ENCODE results near the gene PM20D1. TPM values are rescaled to one million over a fixed set of nuclear protein-coding genes. Genes with fewer than 3 reads are reported as not detected.
"Not testable (repeated sequence)": the region's sequence is repeated elsewhere in the genome, so short reads cannot be mapped to it uniquely, and the experiment has no call there.

Gene PM20D1, protein sequence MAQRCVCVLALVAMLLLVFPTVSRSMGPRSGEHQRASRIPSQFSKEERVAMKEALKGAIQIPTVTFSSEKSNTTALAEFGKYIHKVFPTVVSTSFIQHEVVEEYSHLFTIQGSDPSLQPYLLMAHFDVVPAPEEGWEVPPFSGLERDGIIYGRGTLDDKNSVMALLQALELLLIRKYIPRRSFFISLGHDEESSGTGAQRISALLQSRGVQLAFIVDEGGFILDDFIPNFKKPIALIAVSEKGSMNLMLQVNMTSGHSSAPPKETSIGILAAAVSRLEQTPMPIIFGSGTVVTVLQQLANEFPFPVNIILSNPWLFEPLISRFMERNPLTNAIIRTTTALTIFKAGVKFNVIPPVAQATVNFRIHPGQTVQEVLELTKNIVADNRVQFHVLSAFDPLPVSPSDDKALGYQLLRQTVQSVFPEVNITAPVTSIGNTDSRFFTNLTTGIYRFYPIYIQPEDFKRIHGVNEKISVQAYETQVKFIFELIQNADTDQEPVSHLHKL
- 0.09 TPM for total RNA-seq
- under 1 TPM in 5 of 8 donors, not detected in 3; 0.06 to 0.16 (median 0.09) TPM for polyA plus RNA-seq (ENCODE audit: insufficient read depth in 1 of 8, insufficient read length in 8 of 8, low replicate concordance in 1 of 8)
- long read RNA-seq, donor 1 = 0 reads
- long read RNA-seq, donor 2 = 0 reads
- long read RNA-seq, donor 3 = 0 reads
- long read RNA-seq, donor 4 = 0 reads
- long read RNA-seq, donor 5 = 0 reads
- long read RNA-seq, donor 6 = 0 reads
- long read RNA-seq, donor 7 = 0 reads
- long read RNA-seq, donor 8 = 0 reads
- long read RNA-seq, donor 9 = 0 reads
- long read RNA-seq, donor 10 = 0 reads
- long read RNA-seq, donor 11 = 0 reads

DNA sequence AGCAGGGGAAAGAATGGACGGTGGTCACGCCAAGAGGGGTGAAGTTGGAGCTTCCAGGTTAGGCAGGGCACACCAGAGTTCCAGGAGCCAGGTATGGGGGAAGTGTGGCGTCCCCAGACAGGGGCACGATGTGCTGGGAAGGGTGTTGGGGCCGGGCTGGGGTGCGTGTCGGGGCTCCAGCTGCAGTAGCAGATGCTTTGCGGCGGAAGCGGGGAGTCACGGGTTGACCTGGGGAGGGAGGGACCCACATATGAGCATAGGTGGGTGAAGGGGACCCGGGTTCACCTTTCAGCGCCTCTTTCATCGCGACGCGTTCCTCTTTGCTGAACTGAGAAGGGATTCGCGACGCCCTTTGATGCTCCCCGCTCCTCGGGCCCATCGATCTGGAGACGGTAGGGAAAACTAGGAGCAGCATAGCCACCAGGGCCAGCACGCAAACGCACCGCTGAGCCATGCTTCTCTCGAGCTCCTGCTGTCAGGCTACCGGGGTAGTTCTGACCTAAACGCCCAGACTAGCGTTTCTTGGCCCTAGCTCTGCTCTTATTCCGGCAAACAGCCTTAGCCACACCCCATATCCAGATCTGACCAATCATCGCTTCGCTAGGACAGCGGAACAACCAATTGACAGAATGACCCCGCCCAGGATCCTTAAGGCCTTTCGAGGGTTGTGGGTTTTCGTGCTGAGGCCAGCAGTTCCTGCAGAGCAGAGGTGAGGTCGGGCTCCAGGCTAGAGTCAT, at the start of gene PM20D1:
Gene PM20D1, minus strand, starts transcription at position 514 of the 737 bp plus-strand sequence. Its CDS starts 60 bp downstream, at position 454.
- Histone ChIP-seq H3K27me3 (ENCODE audit: control insufficient read depth, insufficient read depth, low read length) (peaks cover 12% of the 10 kb centered on the region), H3K4me1 (ENCODE audit: control insufficient read depth, insufficient read depth, low read length) (peaks cover 5% of the 10 kb centered on the region), H3K4me3 (ENCODE audit: low read length) (peak within 1 kb of the TSS; percentile 36), H3K27ac (ENCODE audit: low read length) (no peak within 1 kb of the TSS), H3K36me3 (ENCODE audit: control insufficient read depth, insufficient read depth, low read length) (no peaks in the 10 kb centered on the region), H3K9me3 (replicated peaks; ENCODE audit: control insufficient read depth, low read depth, low read length) (peaks cover 5% of the 10 kb centered on the region)
- DNase-seq = peak; percentile 94
- WGBS (ENCODE audit: insufficient coverage) = 22% methylated on average over 29 of the region's 39 CpGs

DNA sequence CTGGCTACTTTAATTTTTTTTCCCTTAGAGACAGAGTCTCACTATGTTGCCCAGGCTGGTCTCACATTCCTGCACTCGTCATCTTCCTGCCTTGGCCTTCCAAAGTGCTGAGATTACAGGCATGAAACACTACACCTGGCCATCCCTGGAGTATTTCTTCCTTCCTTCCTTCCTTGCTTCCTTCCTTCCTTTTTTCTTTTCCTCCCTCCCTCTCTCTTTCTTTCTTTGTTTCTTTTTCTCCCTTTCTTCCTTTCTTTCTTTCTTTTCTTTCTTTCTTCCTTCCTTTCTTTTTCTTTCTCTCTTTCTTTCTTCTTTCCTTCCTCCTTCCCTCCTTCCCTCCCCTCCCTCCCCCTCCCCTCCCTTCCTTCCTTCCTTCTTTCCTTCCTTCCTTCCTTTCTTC, 46.4 kb upstream of the PM20D1 start:
- WGBS (ENCODE audit: insufficient coverage) = 40% methylated on average over 1 of the region's 1 CpG
- H3K4me1 ChIP-seq (ENCODE audit: control insufficient read depth, insufficient read depth, low read length) = no peaks in the 10 kb centered on the region
- no peak for DNase-seq
- H3K4me3 ChIP-seq (ENCODE audit: low read length) = no peak overlapping the region
- H3K27me3 ChIP-seq (ENCODE audit: control insufficient read depth, insufficient read depth, low read length) = no peaks in the 10 kb centered on the region
- no peaks in the 10 kb centered on the region for H3K36me3 ChIP-seq (ENCODE audit: control insufficient read depth, insufficient read depth, low read length)
- no peaks in the 10 kb centered on the region for H3K9me3 ChIP-seq (replicated peaks; ENCODE audit: control insufficient read depth, low read depth, low read length)
- H3K27ac ChIP-seq (ENCODE audit: low read length) = no peak overlapping the region

DNA sequence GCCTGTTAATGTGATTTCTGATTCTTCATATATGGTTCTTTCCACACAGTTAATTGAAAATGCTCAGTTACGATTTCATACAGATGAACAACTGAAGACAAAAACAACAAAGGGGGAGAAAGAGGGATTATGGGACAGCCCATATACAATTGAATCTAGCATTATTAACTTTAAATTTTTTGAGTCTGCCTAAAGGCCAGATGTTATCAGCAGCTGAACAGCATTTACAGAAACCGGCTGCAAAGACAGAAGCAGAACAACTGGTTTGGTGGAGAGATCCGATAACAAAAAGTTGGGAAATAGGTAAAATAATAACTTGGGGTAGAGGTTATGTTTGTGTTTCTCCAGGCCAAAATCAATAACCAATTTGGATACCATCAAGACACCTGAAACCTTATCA, 44.2 kb upstream of the PM20D1 start:
- not testable (repeated sequence) for H3K27me3 ChIP-seq (ENCODE audit: control insufficient read depth, insufficient read depth, low read length); H3K36me3 ChIP-seq (ENCODE audit: control insufficient read depth, insufficient read depth, low read length); DNase-seq; H3K4me1 ChIP-seq (ENCODE audit: control insufficient read depth, insufficient read depth, low read length); H3K27ac ChIP-seq (ENCODE audit: low read length); H3K9me3 ChIP-seq (replicated peaks; ENCODE audit: control insufficient read depth, low read depth, low read length); H3K4me3 ChIP-seq (ENCODE audit: low read length)
- WGBS (ENCODE audit: insufficient coverage) = no CpG with 5 or more reads among the region's 3 CpGs

DNA sequence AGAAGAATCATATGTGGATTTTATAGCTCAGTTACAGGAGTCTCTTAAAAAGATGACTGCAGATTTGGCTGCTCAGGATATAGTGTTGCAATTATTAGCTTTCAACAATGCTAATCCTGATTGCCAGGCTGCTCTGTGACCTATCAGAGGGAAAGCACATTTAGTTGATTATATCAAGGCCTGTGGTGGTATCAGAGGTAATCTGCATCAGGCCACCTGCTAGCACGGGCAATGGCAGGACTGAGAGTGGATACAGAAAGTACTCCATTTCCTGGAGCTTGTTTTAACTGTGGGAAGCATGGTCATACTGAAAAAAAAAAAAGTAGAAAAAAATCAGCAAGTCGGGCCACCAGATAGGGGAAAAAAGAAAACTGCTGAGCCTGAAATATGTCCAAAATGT, 42.2 kb upstream of the PM20D1 start:
- not testable (repeated sequence) for DNase-seq; H3K36me3 ChIP-seq (ENCODE audit: control insufficient read depth, insufficient read depth, low read length); H3K27me3 ChIP-seq (ENCODE audit: control insufficient read depth, insufficient read depth, low read length); H3K27ac ChIP-seq (ENCODE audit: low read length); H3K4me3 ChIP-seq (ENCODE audit: low read length); H3K9me3 ChIP-seq (replicated peaks; ENCODE audit: control insufficient read depth, low read depth, low read length); H3K4me1 ChIP-seq (ENCODE audit: control insufficient read depth, insufficient read depth, low read length)
- WGBS (ENCODE audit: insufficient coverage) = 37% methylated on average over 2 of the region's 2 CpGs

DNA sequence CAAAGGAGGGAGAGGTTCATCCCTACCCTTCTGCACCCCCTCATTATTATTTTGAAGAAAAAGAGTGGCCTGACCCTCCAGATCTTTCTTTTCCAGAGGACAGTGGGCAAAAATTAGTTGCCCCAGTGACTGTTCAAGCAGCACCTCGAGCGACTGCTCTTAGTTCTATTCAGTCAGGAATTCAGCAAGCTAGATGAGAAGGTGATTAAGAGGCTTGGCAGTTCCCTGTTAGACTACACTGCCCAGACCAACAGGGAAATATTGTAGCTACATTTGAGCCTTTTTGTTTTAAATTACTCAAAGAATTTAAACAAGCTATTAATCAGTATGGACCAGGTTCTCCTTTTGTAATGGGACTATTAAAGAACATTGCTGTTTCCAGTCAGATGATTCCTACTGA, 41.5 kb upstream of the PM20D1 start:
- not testable (repeated sequence) for H3K27me3 ChIP-seq (ENCODE audit: control insufficient read depth, insufficient read depth, low read length); H3K27ac ChIP-seq (ENCODE audit: low read length); DNase-seq; H3K36me3 ChIP-seq (ENCODE audit: control insufficient read depth, insufficient read depth, low read length); H3K4me1 ChIP-seq (ENCODE audit: control insufficient read depth, insufficient read depth, low read length); H3K4me3 ChIP-seq (ENCODE audit: low read length); H3K9me3 ChIP-seq (replicated peaks; ENCODE audit: control insufficient read depth, low read depth, low read length)
- no CpG with 5 or more reads among the region's 2 CpGs for WGBS (ENCODE audit: insufficient coverage)

DNA sequence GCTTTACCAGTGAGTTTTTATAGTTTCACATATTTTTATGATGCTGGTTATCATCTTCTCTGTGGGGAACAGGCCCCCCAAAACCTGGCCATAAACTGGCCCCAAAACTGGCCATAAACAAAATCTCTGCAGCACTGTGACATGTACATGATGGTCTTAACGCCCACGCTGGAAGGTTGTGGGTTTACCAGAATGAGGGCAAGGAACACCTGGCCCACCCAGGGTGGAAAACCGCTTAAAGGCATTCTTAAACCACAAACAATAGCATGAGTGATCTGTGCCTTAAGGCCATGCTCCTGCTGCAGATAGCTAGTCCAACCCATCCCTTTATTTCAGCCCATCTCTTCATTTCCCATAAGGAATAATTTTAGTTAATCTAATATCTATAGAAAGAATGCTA, 40.7 kb upstream of the PM20D1 start:
- 100% methylated on average over 2 of the region's 3 CpGs for WGBS (ENCODE audit: insufficient coverage)
- not testable (repeated sequence) for DNase-seq; H3K27me3 ChIP-seq (ENCODE audit: control insufficient read depth, insufficient read depth, low read length); H3K4me1 ChIP-seq (ENCODE audit: control insufficient read depth, insufficient read depth, low read length); H3K36me3 ChIP-seq (ENCODE audit: control insufficient read depth, insufficient read depth, low read length); H3K27ac ChIP-seq (ENCODE audit: low read length); H3K4me3 ChIP-seq (ENCODE audit: low read length); H3K9me3 ChIP-seq (replicated peaks; ENCODE audit: control insufficient read depth, low read depth, low read length)

DNA sequence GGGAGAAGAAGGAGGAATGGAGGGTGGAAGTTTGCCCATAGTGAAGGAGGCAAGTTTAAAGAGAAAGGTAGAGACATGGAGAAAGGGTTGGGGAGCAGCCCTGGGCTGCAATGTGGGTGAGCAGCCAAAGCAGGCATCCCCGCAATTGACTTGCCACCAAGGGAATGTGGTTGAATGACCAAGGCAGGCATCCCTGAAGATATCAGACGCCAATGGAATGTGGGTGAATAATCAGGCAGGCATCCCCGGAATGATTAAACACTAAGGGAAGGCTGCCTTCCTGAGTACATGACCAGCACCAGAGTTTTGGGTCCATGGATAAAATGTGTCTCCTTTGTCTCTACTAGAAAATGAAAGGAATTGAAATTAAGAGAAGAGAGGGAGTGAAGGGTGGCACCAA, 39.8 kb upstream of the PM20D1 start:
- H3K9me3 ChIP-seq (replicated peaks; ENCODE audit: control insufficient read depth, low read depth, low read length); H3K4me3 ChIP-seq (ENCODE audit: low read length); DNase-seq: not testable (repeated sequence)

DNA sequence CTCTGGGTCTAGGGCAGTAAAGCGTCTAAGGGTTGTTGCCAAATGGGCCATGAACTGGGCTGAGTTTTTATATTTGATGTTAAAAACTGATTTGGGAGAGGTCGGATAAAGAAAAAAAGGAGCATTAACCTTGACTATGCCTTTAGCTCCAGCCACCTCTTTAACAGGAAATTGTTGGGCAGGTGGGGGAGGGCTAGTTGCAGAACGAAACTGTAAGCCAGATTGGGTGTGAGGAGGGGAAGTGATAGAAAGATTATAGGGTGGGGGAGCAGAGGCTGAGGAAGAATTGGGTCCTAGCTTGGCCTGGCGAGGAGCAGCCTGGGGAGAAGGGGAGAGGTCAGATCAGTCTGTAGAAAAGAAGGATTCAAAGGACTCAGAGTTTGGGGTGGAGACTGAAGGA, 39.1 kb upstream of the PM20D1 start:
- not testable (repeated sequence) for DNase-seq; H3K4me1 ChIP-seq (ENCODE audit: control insufficient read depth, insufficient read depth, low read length); H3K9me3 ChIP-seq (replicated peaks; ENCODE audit: control insufficient read depth, low read depth, low read length); H3K36me3 ChIP-seq (ENCODE audit: control insufficient read depth, insufficient read depth, low read length); H3K4me3 ChIP-seq (ENCODE audit: low read length); H3K27me3 ChIP-seq (ENCODE audit: control insufficient read depth, insufficient read depth, low read length); H3K27ac ChIP-seq (ENCODE audit: low read length)
- WGBS (ENCODE audit: insufficient coverage) = 40% methylated on average over 4 of the region's 4 CpGs

More for the DNA sequence above, 39.8 kb upstream of the PM20D1 start:
- not testable (repeated sequence) for H3K27ac ChIP-seq (ENCODE audit: low read length); H3K36me3 ChIP-seq (ENCODE audit: control insufficient read depth, insufficient read depth, low read length); H3K27me3 ChIP-seq (ENCODE audit: control insufficient read depth, insufficient read depth, low read length); H3K4me1 ChIP-seq (ENCODE audit: control insufficient read depth, insufficient read depth, low read length)
- 89% methylated on average over 3 of the region's 3 CpGs for WGBS (ENCODE audit: insufficient coverage)

DNA sequence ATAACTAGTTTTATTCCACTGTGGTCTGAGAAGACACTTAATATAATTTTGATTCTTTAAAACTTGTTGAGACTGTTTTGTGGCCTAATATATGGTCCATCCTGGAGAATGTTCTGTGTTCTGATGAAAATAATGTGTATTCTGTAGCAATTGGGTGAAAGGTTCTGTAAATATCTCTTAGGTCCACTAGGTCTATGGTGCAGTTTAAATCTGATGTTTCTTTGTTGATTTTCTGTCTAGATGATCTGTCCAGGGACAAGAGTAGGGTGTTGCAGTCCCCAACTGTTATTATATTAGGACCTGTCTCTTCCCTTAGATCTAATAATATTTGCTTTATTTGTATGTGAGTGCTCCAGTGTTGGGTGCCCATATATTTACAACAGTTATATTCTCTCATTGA, 33.9 kb upstream of the PM20D1 start:
- Histone ChIP-seq H3K27me3 (ENCODE audit: control insufficient read depth, insufficient read depth, low read length) (peaks cover 4% of the 10 kb centered on the region), H3K27ac (ENCODE audit: low read length) (no peak overlapping the region), H3K4me1 (ENCODE audit: control insufficient read depth, insufficient read depth, low read length) (no peaks in the 10 kb centered on the region), H3K9me3 (replicated peaks; ENCODE audit: control insufficient read depth, low read depth, low read length) (peaks cover 4% of the 10 kb centered on the region), H3K36me3 (ENCODE audit: control insufficient read depth, insufficient read depth, low read length) (no peaks in the 10 kb centered on the region), H3K4me3 (ENCODE audit: low read length) (no peak overlapping the region)
- no peak for DNase-seq

DNA sequence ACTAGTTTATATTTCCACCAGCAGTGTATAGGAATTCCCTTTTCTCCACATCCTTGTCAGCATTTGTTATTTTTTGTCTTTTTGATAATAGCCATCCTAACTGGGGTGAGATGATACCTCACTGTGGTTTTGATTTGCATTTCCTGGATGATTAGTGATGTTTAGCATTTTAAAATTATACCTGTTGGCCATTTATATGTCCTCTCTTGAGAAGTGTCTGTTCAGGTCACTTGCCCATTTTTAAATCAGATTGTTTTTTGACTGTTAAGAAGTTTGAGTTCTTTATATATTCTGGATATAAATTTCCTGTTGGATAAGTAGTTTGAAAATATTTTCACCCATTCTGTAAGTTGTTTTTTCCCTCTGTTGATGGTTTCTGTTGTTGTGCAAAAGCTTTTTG, 31.0 kb upstream of the PM20D1 start:
- no peaks in the 10 kb centered on the region for H3K4me1 ChIP-seq (ENCODE audit: control insufficient read depth, insufficient read depth, low read length)
- H3K36me3 ChIP-seq (ENCODE audit: control insufficient read depth, insufficient read depth, low read length) = no peaks in the 10 kb centered on the region
- H3K4me3 ChIP-seq (ENCODE audit: low read length) = no peak overlapping the region
- H3K27me3 ChIP-seq (ENCODE audit: control insufficient read depth, insufficient read depth, low read length) = peaks cover 4% of the 10 kb centered on the region
- H3K27ac ChIP-seq (ENCODE audit: low read length) = no peak overlapping the region
- DNase-seq = no peak
- peaks cover 7% of the 10 kb centered on the region for H3K9me3 ChIP-seq (replicated peaks; ENCODE audit: control insufficient read depth, low read depth, low read length)
